GM12865 (cell line): ENCODE data around the gene ARMC7.

ENCODE experiments used
- DNase-seq: peaks from one replicate; pipeline ENCODE4 v3.0.0; 2010; ENCODE audit warnings: low read depth
- H3K4me3 ChIP-seq: 2 replicates; pipeline ENCODE4 v1.5.1; 2011; ENCODE audit warnings: mild to moderate bottlenecking, low read depth, low read length, control low read depth
- CTCF ChIP-seq: IDR thresholded peaks from 2 replicates; pipeline ENCODE4 v1.5.1; 2011; ENCODE audit warnings: low read length, control low read depth, low read depth, inconsistent platforms; ENCODE audit not compliant: insufficient read depth; ENCODE audit errors: missing control alignments

The ARMC7 gene

GRCh38 chr17:75105126-75106080 lies 4.4 kb upstream of the ARMC7 start:
- TF ChIP-seq CTCF: peak; percentile 77
- H3K4me3 ChIP-seq: no peak overlapping the region
- peak; percentile 71 for DNase-seq

DNA sequence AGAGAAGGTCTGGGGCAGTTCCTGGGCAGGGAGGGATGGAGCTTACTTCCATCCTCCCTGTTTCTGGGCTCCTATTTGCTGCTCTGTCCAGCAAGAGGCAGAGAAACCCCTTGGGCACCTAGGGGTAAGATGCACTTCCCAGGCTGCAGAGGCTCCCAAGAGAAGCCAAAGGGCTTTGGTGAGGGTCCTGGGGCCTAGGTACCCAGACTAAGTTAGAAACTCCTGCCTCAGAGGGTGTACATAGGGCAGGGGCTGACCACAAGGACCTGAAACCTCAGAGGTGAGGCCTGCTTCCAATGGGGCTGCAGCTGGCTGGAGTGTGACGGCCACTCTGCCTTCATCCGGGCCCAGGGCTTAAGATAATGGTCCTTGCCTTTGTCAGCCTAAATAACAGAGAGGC lies 1.6 kb upstream of the ARMC7 start:
- DNase-seq: no peak
- H3K4me3 ChIP-seq: no peak overlapping the region
- TF ChIP-seq CTCF: no peak

DNA sequence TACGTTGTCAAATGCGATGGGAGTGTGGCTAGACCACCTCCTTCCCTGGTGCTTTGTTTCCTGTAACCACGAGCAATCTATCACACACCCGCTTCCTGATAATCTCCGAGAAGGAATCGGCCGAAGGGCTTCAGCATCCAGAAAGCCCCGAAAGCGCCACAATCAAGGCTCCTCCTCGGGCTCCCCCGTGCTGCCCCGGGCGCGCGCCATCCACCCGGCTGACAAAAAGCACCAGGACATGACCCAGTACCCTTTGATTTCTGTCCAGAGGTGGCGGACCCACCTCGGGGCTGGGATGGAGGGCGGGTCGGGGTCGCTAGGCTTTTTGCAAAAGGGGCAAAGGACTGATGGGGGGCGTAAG lies 743 bp upstream of the ARMC7 start:
- peak overlapping the region; percentile 93 for H3K4me3 ChIP-seq
- TF ChIP-seq CTCF: no peak
- no peak for DNase-seq

GRCh38 chr17:75110234-75110937 lies 617 bp downstream of the ARMC7 start:
- DNase-seq: peak; percentile 37
- no peak for TF ChIP-seq CTCF
- peak overlapping the region; percentile 93 for H3K4me3 ChIP-seq

DNA sequence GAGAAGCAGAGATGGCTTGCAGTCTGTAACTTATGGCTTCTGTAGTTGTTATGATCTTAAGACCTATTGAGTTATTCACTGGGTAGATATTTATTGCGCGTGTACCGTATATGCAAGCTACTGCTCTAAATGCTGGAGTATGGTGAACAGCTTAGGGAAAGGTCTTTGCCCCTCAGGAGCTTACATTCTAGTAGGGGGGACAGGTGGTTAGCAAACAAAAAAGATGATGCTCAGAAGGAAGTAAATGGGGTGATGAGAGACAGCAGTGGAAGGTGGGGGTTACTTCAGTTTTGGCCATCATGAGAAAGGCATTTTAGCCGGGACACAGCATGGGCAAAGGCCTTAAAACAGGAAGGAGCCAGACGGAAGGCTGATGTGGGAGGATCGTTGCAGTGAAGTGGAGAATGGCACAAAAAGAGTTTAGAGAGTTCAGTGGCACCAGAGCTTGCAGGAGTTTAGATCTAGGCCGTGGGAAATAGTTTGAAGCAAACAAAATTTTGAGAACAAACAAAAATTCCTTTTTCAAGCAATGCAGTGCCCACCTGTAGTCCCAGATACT lies 2.1 kb downstream of the ARMC7 start:
- no peak for TF ChIP-seq CTCF
- no peak overlapping the region for H3K4me3 ChIP-seq
- DNase-seq: no peak

DNA sequence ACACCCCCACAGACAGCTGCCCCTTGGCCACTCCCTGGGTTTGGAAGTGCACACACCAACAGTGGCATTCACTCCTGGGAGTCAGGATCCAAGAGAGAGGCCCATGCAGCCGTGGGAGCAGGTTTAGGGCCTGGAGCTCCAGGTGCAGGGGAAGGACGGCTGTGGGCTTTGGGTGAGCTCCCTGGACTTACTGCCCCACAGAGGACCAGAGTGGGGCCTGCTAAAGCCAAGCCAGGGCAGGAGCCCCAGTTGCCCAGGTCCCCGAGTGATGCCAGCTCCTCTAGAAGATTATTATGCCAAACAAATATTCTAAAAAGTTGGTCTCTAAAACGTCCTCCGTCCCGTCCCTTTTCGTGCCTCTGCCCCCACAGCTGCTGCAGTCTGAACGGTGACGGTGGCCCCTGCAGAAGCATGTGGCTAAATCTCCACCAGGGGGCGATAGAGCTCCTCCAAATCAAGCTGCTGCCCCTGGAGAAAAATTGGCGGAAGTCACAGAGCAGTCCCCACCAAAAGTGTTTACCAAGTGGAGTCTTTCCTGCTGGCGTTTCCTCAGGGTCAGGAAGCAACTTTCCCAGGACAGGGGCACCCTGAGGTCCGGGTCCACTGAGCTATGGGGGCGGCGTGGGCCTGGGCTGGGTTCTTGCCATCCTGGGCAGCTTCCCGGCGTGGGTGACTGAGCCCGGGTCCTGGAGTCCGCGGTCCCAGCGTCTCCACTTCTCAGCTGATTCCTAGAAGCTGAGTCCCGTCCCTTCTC lies 4.2 kb downstream of the ARMC7 start:
- peak; percentile 88 for TF ChIP-seq CTCF
- H3K4me3 ChIP-seq: peak overlapping the region; percentile 65
- DNase-seq: peak; percentile 97
